Common myeloid progenitor, CD34-positive (primary cell): ENCODE results near the gene HERC2.
A peak's percentile ranks its signal among the peaks of the same experiment; 100 is the strongest.

Source experiments
- CTCF ChIA-PET: fragments of 350-600 bp; sonication (Branson Sonifier 250); formaldehyde crosslinking; loops from one replicate; lab custom pipeline; 2021; ENCODE audit warnings: antibody characterized with exemption; lab: Charles Lee
- POLR2A ChIA-PET: fragments of 350-600 bp; sonication (Branson Sonifier 250); formaldehyde crosslinking; loops from one replicate; lab custom pipeline; 2021; ENCODE audit warnings: antibody characterized with exemption; lab: Charles Lee
- DNase-seq, 3 donors: peaks; one replicate each; pipeline versions ENCODE4 v3.0.0 to v3.0.0-alpha.2; 2013
- H3K27ac ChIP-seq, 2 experiments: 1 replicate in 1 of 2; 2 replicates in 1 of 2; pipeline ENCODE4 v1.7.0; 2013; ENCODE audit warnings: inconsistent platforms in 2 of 2, low read length in 2 of 2, mild to moderate bottlenecking in 2 of 2, low read depth in 1 of 2, moderate library complexity in 1 of 2; ENCODE audit not compliant: severe bottlenecking in 2 of 2, insufficient read depth in 1 of 2, poor library complexity in 1 of 2
- H3K27me3 ChIP-seq, 5 experiments: replicated peaks in 2 of 5; 1 replicate in 3 of 5; 2 replicates in 2 of 5; pipeline versions ENCODE4 v1.6.1 to v1.7.0; 2013; ENCODE audit warnings: low read length in 4 of 5, mild to moderate bottlenecking in 2 of 5, moderate library complexity in 2 of 5, inconsistent platforms in 1 of 5; ENCODE audit not compliant: insufficient read depth in 5 of 5, control insufficient read depth in 4 of 5
- H3K36me3 ChIP-seq, 4 experiments: 1 replicate in 2 of 4; 2 replicates in 2 of 4; pipeline versions ENCODE4 v1.6.1 to v1.7.0; 2013; ENCODE audit warnings: low read length in 3 of 4, control low read depth in 1 of 4, mild to moderate bottlenecking in 1 of 4; ENCODE audit not compliant: control insufficient read depth in 4 of 4, insufficient read depth in 4 of 4
- H3K4me1 ChIP-seq, 4 experiments: 1 replicate in 3 of 4; 2 replicates in 1 of 4; pipeline versions ENCODE4 v1.6.1 to v1.7.1; 2013; ENCODE audit warnings: low read length in 3 of 4, mild to moderate bottlenecking in 3 of 4, control low read depth in 1 of 4, inconsistent platforms in 1 of 4, moderate library complexity in 1 of 4; ENCODE audit not compliant: control insufficient read depth in 4 of 4, insufficient read depth in 4 of 4; ENCODE audit errors: control extremely low read depth in 1 of 4
- H3K4me3 ChIP-seq, 7 experiments: 1 replicate in 4 of 7; 2 replicates in 3 of 7; pipeline versions ENCODE4 v1.5.1 to v1.7.0; 2013; ENCODE audit warnings: mild to moderate bottlenecking in 7 of 7, low read length in 6 of 7, moderate library complexity in 6 of 7, inconsistent platforms in 2 of 7, low read depth in 2 of 7, control low read depth in 1 of 7; ENCODE audit not compliant: insufficient read depth in 4 of 7, control insufficient read depth in 1 of 7; ENCODE audit errors: extremely low read depth in 1 of 7
- H3K9me3 ChIP-seq, 5 experiments: 1 replicate in 4 of 5; 2 replicates in 1 of 5; pipeline versions ENCODE4 v1.6.1 to v1.7.1; 2013; ENCODE audit warnings: low read length in 4 of 5, mild to moderate bottlenecking in 2 of 5, inconsistent platforms in 1 of 5, low read depth in 1 of 5, moderate library complexity in 1 of 5; ENCODE audit not compliant: control insufficient read depth in 4 of 5, insufficient read depth in 2 of 5; ENCODE audit errors: control extremely low read depth in 1 of 5
- WGBS: methylation state at CpG from one replicate; pipeline ENCODE4 v1.1.5; 2013; ENCODE audit not compliant: insufficient coverage; 5-methylcytosine and 5-hydroxymethylcytosine counted together

The HERC2 gene

DNA sequence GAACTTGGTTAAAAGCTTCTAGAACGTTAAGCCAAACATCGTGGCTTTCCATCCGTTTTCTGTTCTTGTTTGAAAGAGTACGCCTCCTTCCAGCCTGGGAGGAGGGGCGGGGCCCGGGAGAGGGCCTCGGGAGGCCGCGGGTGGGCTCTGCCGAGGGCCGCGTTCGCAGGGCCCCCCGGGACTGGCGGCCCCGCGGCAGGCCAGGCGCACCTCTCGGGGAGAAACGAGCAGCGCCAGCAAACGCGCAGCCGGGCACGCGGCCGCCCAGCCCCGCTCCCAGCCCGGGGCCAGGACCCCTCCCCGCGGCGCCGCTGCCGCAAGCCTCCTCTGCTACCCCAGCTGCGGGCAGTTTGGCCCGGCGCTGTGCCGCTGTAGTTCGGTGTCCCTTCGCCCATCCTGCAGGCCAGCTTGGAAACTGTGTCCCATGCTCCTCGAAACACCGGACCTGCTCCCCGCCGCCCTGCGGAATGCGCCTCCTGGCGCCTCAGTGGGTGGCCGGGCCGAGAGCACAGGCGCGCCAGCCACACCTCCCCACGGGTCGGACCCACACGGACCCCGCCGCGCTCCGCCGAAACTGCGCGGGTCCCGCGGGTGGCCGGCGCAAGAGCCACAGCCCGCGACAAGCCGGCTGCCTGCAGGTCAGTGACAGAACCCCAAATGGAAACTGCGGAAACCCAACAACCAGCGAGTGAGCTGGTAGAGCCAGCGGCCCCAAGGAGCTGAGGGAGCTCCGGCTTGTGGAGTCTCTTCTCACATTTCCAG, 225.1 kb downstream of the HERC2 start:
- Histone ChIP-seq H3K36me3 (no peaks in the 10 kb centered on the region), H3K27ac (no peak overlapping the region), H3K9me3 (peaks cover 0 to 3% (median 2%) of the 10 kb centered on the region in 5 experiments), H3K27me3 (peaks cover 23 to 98% (median 48%) of the 10 kb centered on the region in 5 experiments), H3K4me3 (peak overlapping the region in 6 of 7 experiments; percentile 27 to 78 (median 60)), H3K4me1 (peaks cover 1 to 45% (median 38%) of the 10 kb centered on the region in 4 experiments)
- ChIA-PET POLR2A (no interaction called here), CTCF (no interaction called here)
- DNase-seq: peak in 1 of 3 donors; percentile 29
- 1% methylated on average over 66 of the region's 72 CpGs for WGBS

DNA sequence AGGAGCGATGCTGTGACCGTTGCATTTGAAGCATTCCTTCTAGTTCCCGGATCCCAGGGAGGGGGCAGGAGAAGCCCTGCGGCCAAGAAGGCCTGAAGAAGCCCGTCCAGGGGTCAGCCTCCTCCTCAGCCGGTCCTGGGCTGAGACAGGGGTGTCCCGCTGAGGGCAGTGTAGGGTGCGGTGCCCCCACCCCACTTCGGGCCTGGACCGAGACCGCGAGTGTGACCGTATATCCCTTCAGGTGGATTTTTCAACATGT, 225.6 kb downstream of the HERC2 start:
- WGBS: 2% methylated on average over 13 of the region's 13 CpGs
- Histone ChIP-seq H3K4me1 (peaks cover 1 to 45% (median 38%) of the 10 kb centered on the region in 4 experiments), H3K36me3 (no peaks in the 10 kb centered on the region), H3K4me3 (peak overlapping the region; percentile 1 to 78 (median 58)), H3K27me3 (peaks cover 23 to 97% (median 48%) of the 10 kb centered on the region in 5 experiments), H3K27ac (no peak overlapping the region), H3K9me3 (peaks cover 0 to 8% (median 5%) of the 10 kb centered on the region in 5 experiments)
- DNase-seq: peak in 1 of 3 donors; percentile 32
- ChIA-PET POLR2A (no interaction called here), CTCF (no interaction called here)

DNA sequence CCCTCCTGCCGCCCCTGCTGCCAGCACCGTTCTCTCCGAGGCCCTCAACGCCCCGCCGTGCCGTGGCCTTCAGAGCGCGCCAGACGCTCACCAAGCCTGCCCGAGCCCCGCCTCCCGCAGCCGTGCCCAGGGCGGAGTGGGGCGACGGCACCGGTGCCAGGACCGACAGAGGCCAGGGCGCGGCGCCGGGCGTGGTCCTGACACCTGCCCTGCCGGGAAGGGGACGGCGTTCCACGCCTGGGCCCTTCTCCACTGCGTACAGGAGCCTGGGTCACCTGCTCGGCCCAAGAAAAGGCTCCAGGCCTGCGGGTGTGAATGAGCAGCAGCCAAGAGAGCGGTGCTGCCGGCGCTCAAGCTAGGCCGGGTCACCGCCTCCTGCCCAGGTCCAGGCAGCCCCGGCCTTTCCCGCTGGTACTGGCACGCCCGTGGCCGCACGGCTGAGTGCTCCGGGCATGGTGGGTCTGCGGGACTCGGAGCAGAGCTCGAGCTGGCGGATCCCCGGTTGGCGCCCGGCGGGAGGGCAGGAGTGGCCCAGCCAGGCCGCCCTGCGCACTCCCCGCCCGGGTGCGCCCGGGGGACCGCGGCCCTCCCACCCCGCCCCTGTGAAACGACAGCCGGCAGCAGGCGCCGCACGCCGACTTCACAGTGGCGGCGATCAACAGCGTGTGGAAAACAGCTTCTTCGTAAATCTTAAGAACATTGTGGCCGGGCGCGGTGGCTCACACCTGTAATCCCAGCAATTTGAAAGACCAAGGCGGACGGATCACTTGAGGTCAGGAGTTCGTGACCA, 227.1 kb downstream of the HERC2 start:
- peaks cover 22 to 83% (median 40%) of the 10 kb centered on the region in 5 experiments for H3K27me3 ChIP-seq
- no peaks in the 10 kb centered on the region for H3K36me3 ChIP-seq
- peak overlapping the region in 6 of 7 experiments; percentile 6 to 78 (median 56) for H3K4me3 ChIP-seq

DNA sequence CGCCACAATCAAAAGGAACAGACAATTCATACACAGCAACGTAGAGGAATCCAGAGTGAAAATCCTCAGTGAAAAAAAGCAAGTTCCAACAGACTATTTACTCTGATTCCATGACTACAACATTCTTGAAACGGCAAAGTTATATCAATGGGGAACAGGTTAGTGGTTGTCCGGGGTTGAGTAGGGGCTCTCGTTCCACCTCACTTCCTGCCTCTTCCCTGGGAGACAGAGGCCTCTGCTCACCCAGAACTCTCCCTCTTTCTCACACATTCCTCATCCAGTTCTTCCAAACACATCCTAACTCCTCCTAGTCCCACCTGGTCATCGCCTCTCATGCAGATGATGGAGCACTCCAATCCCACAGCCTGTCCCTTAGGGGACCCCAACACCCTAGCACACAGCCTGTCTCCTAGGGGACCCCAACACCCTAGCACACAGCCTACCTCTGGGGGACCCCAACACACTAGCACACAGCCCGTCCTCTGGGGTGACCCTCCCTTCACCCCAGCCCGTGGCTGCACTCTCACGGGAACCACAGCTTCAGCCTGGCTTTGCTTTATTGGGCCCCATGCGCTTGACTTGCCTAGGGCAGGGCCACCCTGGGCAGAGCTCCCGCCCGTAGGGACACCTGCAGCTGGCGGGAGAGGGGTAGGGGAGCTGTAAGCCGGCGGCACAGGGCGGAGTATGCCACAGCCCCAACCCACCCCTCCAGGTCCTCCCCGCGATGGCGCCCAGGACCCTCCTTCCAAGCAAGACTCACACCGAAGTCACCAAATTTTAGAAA, 228.0 kb downstream of the HERC2 start:
- ChIA-PET CTCF (no interaction called here), POLR2A (no interaction called here)
- Histone ChIP-seq H3K4me1 (peaks cover 1 to 37% (median 31%) of the 10 kb centered on the region in 4 experiments), H3K36me3 (no peaks in the 10 kb centered on the region), H3K27ac (no peak overlapping the region), H3K9me3 (peaks cover 0 to 25% (median 7%) of the 10 kb centered on the region in 5 experiments), H3K27me3 (peaks cover 20 to 73% (median 36%) of the 10 kb centered on the region in 5 experiments), H3K4me3 (peak overlapping the region in 1 of 7 experiments; percentile 77)
- no peak for DNase-seq
- 45% methylated on average over 8 of the region's 20 CpGs for WGBS

More for the DNA sequence above, 227.1 kb downstream of the HERC2 start:
- WGBS: under 1% methylated on average over 56 of the region's 76 CpGs
- Histone ChIP-seq H3K27ac (no peak overlapping the region), H3K9me3 (peaks cover 0 to 19% (median 7%) of the 10 kb centered on the region in 5 experiments), H3K4me1 (peaks cover 1 to 45% (median 38%) of the 10 kb centered on the region in 4 experiments)
- ChIA-PET POLR2A (interaction anchor here (0.6 kb wide), 1 partner anchor 14 kb away, joined by 4 read pairs; no protein-coding TSS in a partner anchor), CTCF (interaction anchor here (0.6 to 1.4 kb wide), 3 partner anchors 9 to 57 kb away, joined by 3 to 7 read pairs (median 4); no protein-coding TSS in a partner anchor)
- peak in 2 of 3 donors; percentile 37 to 61 for DNase-seq

DNA sequence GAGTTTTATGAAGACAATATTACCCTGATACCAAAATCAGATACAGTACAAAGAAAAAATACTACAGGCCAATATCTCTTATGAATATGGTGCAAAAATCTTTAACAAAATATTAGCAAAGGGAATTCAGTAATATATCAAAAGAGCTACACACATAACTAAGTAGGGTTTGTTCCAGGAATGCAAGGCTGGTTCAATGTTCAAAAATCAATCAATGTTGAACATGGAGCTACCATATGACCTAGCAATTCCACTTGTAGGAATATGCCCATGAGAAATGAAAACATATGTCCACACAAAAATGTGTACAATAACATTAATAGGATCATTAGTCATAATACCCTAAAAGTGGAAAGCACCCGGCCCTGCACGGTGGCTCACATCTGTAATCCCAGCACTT, 230.7 kb downstream of the HERC2 start:
- ChIA-PET POLR2A (no interaction called here), CTCF (interaction anchor here (1.3 kb wide), 1 partner anchor 33 kb away, joined by 4 read pairs; no protein-coding TSS in a partner anchor)
- no peak for DNase-seq
- peaks cover 9 to 47% (median 17%) of the 10 kb centered on the region in 5 experiments for H3K27me3 ChIP-seq
- no peaks in the 10 kb centered on the region for H3K36me3 ChIP-seq
- H3K27ac ChIP-seq: no peak overlapping the region
- WGBS: 100% methylated on average over 2 of the region's 2 CpGs
- peaks cover 0 to 30% (median 7%) of the 10 kb centered on the region in 5 experiments for H3K9me3 ChIP-seq
- peaks cover 1 to 22% (median 19%) of the 10 kb centered on the region in 4 experiments for H3K4me1 ChIP-seq
- no peak overlapping the region for H3K4me3 ChIP-seq

DNA sequence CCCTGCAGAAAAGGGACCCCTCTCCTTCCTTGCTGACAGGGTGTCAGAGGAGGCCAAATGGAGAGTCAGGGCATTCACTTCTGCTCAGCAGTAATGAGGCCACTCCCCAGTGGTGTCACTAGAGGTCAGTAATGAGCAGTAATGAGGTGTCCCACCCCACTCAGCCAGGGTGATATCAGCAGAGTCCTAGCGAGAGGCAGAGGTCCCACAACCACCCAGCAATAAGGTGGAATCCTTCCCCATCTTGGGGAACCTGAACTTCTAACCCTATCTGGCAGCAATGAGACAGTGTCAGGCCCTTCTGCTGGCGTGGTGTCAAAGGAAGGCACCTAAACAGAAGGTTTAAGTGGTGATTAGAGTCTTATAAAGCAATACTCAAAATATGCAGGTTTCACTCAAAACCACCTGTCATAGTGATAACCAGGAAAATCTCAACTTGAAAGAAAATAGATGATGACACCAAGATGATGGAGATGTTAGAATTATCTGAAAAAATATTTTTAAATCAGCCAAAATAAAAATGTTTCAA, 235.7 kb downstream of the HERC2 start:
- POLR2A ChIA-PET: no interaction called here
- DNase-seq: peak; percentile 62 to 82 (median 75)
- no peak overlapping the region for H3K27ac ChIP-seq

More for the DNA sequence above, 235.7 kb downstream of the HERC2 start:
- Histone ChIP-seq H3K4me1 (no peaks in the 10 kb centered on the region), H3K36me3 (no peaks in the 10 kb centered on the region), H3K9me3 (peaks cover 0 to 25% (median 4%) of the 10 kb centered on the region in 5 experiments), H3K27me3 (peaks cover 0 to 7% (median 3%) of the 10 kb centered on the region in 5 experiments), H3K4me3 (no peak overlapping the region)
- CTCF ChIA-PET: interaction anchor here (1.5 kb wide), 1 partner anchor 9 kb away, joined by 3 read pairs; no protein-coding TSS in a partner anchor
- 14% methylated on average over 1 of the region's 2 CpGs for WGBS
